Measurements from ENCODE around the gene HAT1.
A peak's percentile ranks its signal among the peaks of the same experiment; 100 is the strongest.
"Not testable (repeated sequence)": the region's sequence is repeated elsewhere in the genome, so short reads cannot be mapped to it uniquely, and the experiment has no call there.

Gene HAT1

GRCh38 chr2:171985076-171985475 is 62.8 kb downstream of the HAT1 start:
- no peak for FAIRE-seq

DNA sequence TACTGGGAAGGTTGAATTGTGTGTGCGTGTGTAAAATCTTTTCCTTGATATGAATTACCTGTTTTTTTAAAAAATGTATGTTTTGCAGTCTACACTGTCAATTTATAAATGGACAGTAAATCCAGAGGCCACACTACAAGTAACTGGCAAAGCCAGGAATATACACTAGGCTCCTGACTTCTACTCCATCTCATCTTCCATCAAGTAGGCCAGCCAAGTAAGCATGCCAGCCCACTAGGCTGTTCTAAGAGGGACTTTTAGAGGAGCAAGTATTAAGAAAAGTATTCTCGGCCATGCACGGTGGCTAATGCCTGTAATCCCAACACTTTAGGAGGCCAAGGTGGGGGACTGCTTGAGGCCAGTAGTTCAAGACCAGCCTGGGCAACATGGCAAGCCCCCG is 64.5 kb downstream of the HAT1 start:
- no peak for FAIRE-seq

- no peak for FAIRE-seq
These were observed 68.8 kb downstream of the HAT1 start for GRCh38 chr2:171991027-171991426.

GRCh38 chr2:171995586-171995985 is 73.3 kb downstream of the HAT1 start:
- no peak for FAIRE-seq

DNA sequence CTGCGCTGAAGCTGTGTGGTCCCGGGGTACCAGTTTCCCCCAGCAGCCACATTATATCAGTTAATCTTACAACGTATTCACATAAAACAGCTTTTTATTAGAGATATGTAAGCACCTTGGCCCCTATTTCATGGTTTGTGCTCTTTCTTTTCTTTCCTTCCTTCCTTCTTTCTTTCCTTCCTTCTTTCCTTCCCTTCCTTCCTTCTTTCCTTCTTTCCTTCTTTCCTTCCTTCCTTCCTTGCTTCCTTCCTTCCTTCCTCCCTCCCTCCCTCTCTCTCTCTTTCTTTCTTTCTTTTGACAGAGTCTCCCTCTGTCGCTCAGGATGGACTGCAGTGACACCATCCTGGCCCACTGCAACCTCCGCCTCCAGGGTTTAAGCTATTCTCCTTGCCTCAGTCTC is 73.8 kb downstream of the HAT1 start:
- FAIRE-seq: no peak

DNA sequence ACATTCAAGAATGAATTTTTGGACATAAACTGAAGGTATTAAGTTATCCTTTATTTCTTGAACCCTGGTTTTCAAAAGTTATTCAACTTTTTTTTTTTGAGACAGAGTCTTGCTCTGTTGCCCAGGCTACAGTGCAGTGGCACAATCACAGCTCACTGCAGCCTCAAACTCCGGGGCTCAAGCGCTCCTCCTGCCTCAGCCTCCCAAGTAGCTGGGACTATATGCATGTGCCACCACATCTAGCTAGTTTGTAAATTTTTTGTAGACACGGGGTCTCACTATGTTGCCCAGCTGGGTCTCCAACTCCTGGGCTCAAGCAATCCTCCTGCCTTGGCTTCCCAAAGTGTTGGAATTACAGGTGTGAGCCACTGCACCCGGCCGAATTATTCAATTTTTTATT is 74.8 kb downstream of the HAT1 start:
- not testable (repeated sequence) for FAIRE-seq

DNA sequence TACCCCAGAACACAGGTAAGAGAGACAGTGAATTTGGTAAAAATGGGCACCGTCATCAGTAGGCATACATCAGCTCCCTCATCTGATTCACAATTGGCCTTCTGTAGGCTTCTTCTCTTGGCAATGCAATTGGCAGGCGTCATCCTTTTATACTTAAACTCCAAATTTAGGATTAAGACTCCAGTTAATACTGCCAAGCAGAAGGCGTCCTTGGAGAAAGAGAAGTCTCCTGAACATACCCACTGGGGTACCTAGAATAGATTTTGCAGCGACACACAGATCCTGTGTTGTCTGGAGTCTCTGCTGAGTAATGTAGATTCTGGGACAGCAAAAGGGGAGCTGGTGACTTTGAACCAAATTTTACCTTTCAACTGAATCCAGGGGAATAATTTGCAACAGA is 76.9 kb downstream of the HAT1 start:
- no peak for FAIRE-seq

- no peak for FAIRE-seq
These were observed 77.6 kb downstream of the HAT1 start, which contains the start of gene METAP1D for GRCh38 chr2:171999604-172000469. Gene METAP1D (plus strand): TSS chr2:171999953. CDS start chr2:171999970, 17 bp downstream.

- FAIRE-seq: no peak
These were observed 78.6 kb downstream of the HAT1 start for GRCh38 chr2:172000696-172001361.

- FAIRE-seq: no peak
These were observed 85.1 kb downstream of the HAT1 start for GRCh38 chr2:172007372-172007771.

DNA sequence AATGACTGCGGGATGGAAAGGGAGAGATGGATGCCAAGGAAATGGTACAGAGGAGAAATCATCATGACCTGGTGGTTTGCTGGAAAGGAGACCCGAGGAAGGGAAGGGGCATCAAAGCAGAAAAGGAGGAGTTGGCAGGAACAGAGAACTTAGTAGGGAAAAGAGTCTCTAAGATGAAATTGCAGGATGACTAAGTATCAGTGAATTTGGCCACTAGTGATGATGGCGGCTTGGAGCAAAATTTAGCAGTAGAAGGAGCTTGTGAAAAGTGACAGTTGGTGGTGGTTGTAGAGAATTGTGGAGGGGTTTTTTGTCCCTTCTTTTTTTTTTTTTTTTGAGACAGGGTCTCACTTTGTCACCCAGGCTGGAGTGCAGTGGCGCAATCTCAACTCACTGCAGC is 87.6 kb downstream of the HAT1 start:
- no peak for FAIRE-seq

DNA sequence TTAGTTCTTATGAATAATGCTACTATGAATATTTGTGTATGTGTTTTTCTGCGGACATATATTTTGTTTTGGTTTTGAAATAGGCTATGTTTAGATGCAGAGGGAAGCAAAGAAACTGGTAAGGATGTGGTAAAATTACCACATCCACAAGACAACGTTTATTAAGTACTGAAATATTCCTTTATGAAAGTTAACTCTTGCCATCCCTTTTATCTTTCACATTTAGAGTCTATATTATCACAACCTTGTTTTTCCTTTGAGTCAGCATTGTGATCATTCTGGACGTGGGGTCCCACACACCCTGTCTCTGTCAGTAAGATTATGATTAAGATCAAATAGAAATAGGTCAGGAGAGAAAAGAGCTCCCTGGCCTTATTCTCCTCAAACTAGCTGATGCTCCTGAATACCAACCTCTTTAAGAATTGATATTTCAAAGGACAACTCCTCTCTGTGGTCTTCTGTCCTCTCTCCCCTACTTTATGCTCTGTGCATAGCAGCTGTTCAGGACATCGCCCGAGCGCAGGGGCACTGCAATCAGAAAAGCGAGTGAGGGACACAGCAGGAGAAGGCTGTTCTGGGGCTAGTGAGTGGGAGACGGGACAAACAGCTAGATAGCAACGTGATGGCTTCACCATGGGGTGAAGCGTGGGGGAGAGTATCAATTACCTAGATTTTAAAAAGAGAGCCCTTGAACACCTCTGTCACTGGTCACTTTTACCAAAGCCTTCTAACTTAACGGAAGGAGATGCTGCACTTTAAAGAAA is 89.7 kb downstream of the HAT1 start:
- no peak for FAIRE-seq

DNA sequence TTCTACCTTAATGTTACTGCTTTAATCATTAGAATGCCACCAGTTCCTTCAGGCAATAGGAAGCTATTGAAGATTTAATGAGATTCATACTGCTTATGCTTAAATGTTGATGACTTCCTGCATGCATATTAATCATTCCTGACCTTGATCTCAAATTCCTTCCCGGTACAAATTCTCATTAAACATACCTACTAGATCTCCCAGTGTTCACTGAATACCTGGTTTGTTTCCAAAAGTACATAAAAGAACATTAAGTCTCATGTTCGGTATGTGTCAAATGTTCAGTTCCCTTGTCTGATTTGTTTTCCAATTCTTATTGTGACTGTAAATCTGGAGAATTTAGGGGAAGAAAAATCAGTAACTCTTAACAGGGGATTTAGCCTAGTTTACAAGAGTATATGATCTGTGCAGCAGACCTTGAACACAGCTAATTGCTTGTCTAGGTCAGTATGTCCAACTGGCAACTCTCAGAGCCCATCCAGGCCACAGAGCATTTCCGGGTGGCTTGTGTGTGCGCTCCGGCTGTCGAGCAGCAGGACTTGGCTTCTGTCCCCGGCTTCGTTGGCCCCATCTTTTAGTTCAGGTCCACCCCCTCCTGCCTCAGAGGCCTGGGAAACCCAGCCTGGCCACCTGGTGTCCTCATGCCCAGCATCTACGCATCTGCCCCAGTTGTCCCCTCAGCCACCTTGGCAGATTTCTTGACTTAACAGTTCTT is 90.6 kb downstream of the HAT1 start:
- no peak for FAIRE-seq

DNA sequence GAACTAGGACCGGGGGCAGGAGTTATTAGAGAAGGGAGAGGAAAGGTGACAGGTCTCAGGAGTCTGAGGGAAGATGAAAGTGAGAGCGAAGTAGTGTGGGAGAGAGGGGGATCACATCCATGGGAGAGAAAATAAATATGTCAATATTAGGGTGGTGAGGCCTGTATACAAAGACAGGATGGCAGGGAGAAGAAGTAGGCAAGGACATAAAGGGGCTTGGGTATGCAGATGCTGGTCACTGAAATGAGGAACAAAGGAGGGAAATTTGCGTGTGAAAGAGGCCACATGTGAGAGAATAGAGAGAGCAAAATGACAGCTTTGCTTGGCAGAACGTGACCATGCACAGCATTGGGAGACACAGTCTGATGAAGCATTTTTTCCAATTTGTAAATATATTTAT is 91.1 kb downstream of the HAT1 start:
- FAIRE-seq: no peak

- peak; percentile 94 for FAIRE-seq
These were observed 99.0 kb downstream of the HAT1 start for GRCh38 chr2:172021074-172021931.

DNA sequence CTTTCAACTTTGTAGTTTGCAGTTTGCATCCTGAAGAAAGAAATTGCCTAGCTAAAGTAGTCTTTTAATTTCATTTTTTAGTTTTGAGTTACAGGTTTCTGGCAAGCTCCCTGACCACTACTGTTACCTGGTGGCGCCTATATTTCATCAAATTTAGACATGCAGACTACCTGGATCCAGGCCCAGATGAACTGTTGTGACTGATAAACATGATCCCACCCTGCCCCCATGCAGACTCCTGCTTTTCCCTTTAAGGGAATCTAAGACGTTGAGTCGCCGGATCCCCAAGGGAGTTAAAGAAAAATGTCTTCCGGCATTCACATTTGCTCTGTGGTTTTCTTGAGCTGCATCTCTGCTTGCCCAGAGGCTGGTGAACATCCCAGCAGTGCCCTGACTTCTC is 99.7 kb downstream of the HAT1 start:
- no peak for FAIRE-seq

DNA sequence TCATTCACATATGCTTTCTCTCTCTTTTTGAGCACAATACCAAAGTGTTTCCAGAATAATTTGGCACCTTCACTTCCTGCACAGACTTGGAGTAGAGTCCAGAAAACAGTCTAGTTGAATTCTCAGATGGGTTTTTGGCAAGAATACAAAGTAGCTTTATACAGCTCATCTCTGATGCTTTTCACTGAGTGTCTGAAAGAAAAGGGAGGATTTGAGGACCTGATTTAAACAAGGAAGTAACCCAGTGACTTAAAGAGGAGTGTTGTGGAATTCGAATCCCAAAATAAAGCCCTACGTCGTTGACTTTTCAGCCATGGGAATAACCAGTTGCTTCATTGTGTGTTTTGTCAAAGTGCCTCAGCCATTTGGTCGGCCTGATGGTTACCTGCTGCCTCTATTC is 109.3 kb downstream of the HAT1 start:
- no peak for FAIRE-seq
